CD4-positive, alpha-beta memory T cell (primary cell): Measurements from ENCODE around the gene RAB15. TPM values are rescaled to one million over a fixed set of nuclear protein-coding genes. Genes with fewer than 3 reads are reported as not detected.

Source experiments
- CTCF ChIA-PET: fragments of 350-600 bp; sonication (Branson Sonifier 250); formaldehyde crosslinking; loops from one replicate; lab custom pipeline; 2021; ENCODE audit warnings: inconsistent platforms; ENCODE audit not compliant: partially characterized antibody; lab: Charles Lee
- POLR2A ChIA-PET: fragments of 350-600 bp; sonication (Branson Sonifier 250); formaldehyde crosslinking; loops from one replicate; lab custom pipeline; 2021; ENCODE audit not compliant: partially characterized antibody; lab: Charles Lee
- DNase-seq, 5 donors: peaks; one replicate each; pipeline versions ENCODE4 v3.0.0 to v3.0.0-alpha.2; 2020 to 2022; ENCODE audit warnings: mixed read lengths in 1 of 5
- H3K27ac ChIP-seq: one replicate; pipeline ENCODE4 v1.7.0; 2013; ENCODE audit warnings: low read depth, low read length
- H3K27me3 ChIP-seq: 2 replicates; pipeline ENCODE4 v1.7.0; 2013; ENCODE audit warnings: mild to moderate bottlenecking, low read length, moderate library complexity; ENCODE audit not compliant: insufficient read depth
- H3K36me3 ChIP-seq: 2 replicates; pipeline ENCODE4 v1.7.0; 2013; ENCODE audit warnings: mild to moderate bottlenecking, low read length, moderate library complexity; ENCODE audit not compliant: insufficient read depth
- H3K4me1 ChIP-seq: 2 replicates; pipeline ENCODE4 v1.7.0; 2013; ENCODE audit warnings: mild to moderate bottlenecking, low read length, moderate library complexity; ENCODE audit not compliant: insufficient read depth
- H3K4me3 ChIP-seq, 2 donors: one replicate each; pipeline ENCODE4 v1.7.0; 2013; ENCODE audit warnings: low read length in 2 of 2, mild to moderate bottlenecking in 1 of 2
- H3K9me3 ChIP-seq, 2 donors: one replicate each; pipeline ENCODE4 v1.7.0; 2013; ENCODE audit warnings: low read length in 2 of 2, control low read depth in 1 of 2; ENCODE audit not compliant: control insufficient read depth in 1 of 2
- H3K27ac Mint-ChIP-seq, 7 donors: one replicate each; pipeline ENCODE4 v1.8.0; 2020 to 2021; ENCODE audit warnings: mixed read lengths in 7 of 7, mild to moderate bottlenecking in 6 of 7, inconsistent platforms in 3 of 7, moderate library complexity in 3 of 7
- H3K27me3 Mint-ChIP-seq, 2 donors: one replicate each; pipeline ENCODE4 v1.8.0; 2020 to 2021; ENCODE audit warnings: mixed read lengths in 2 of 2
- H3K36me3 Mint-ChIP-seq, 2 donors: one replicate each; pipeline ENCODE4 v1.8.0; 2020 to 2021; ENCODE audit warnings: mixed read lengths in 2 of 2, inconsistent platforms in 1 of 2, mild to moderate bottlenecking in 1 of 2
- H3K4me1 Mint-ChIP-seq, 4 donors: one replicate each; pipeline ENCODE4 v1.8.0; 2020 to 2021; ENCODE audit warnings: mixed read lengths in 4 of 4, mild to moderate bottlenecking in 1 of 4
- H3K4me3 Mint-ChIP-seq, 8 donors: one replicate each; pipeline ENCODE4 v1.8.0; 2020 to 2021; ENCODE audit warnings: mixed read lengths in 8 of 8, mild to moderate bottlenecking in 7 of 8, moderate library complexity in 6 of 8, inconsistent platforms in 3 of 8
- H3K9me3 Mint-ChIP-seq, 8 donors: one replicate each; pipeline ENCODE4 v1.8.0; 2020 to 2021; ENCODE audit warnings: mixed read lengths in 8 of 8, mild to moderate bottlenecking in 5 of 8, inconsistent platforms in 3 of 8, moderate library complexity in 1 of 8
- intact Hi-C: fragments of 100-400 bp; cut with micrococcal nuclease; formaldehyde crosslinking; loops from one replicate; pipeline ENCODE4 v1.15.1; 2023
- polyA plus RNA-seq, 2 donors: library from polyadenylated mRNA; unstranded; fragments of 300-500 nt; fragmentation: Illumina TruSeq; gene quantifications; one replicate each; pipeline ENCODE4 v1.2.3, GENCODE V29; 2021
- total RNA-seq, 2 experiments: library from RNA; stranded (reverse); gene quantifications; one replicate each; pipeline ENCODE4 v1.2.3, GENCODE V29; 2021

Gene RAB15
- total and polyA plus RNA-seq, 4 experiments from 2014 or later, result 2.3 to 6.7 (median 5.3) TPM

GRCh38 chr14:64958743-64959142 is 13.4 kb downstream of the RAB15 start:
- Mint-ChIP-seq H3K4me1 (peaks cover 0 to 4% (median 2%) of the 10 kb centered on the region in 4 donors), H3K4me3 (no peak overlapping the region), H3K27me3 (no peaks in the 10 kb centered on the region), H3K36me3 (peaks cover 5 to 10% of the 10 kb centered on the region in 2 donors), H3K27ac (peak overlapping the region in 1 of 7 donors; percentile 11), H3K9me3 (no peaks in the 10 kb centered on the region)
- H3K9me3 ChIP-seq, result no peaks in the 10 kb centered on the region
- POLR2A ChIA-PET, result no interaction called here
- H3K36me3 ChIP-seq, result no peaks in the 10 kb centered on the region
- no peaks in the 10 kb centered on the region for H3K27me3 ChIP-seq
- CTCF ChIA-PET, result no interaction called here
- no peak for DNase-seq
- no peak overlapping the region for H3K27ac ChIP-seq
- H3K4me1 ChIP-seq, result peaks cover 4% of the 10 kb centered on the region
- H3K4me3 ChIP-seq, result no peak overlapping the region
- intact Hi-C loops, result no loop called here

- Histone ChIP-seq H3K9me3 (no peaks in the 10 kb centered on the region), H3K27ac (no peak overlapping the region), H3K4me1 (peaks cover 4% of the 10 kb centered on the region), H3K27me3 (no peaks in the 10 kb centered on the region), H3K4me3 (no peak overlapping the region), H3K36me3 (no peaks in the 10 kb centered on the region)
- no peak overlapping the region for H3K4me3 Mint-ChIP-seq
- CTCF ChIA-PET, result interaction anchor here (1.5 kb wide), 1 partner anchor 135 kb away, joined by 5 read pairs; no protein-coding TSS in a partner anchor
- H3K36me3 Mint-ChIP-seq, result peaks cover 6 to 10% of the 10 kb centered on the region in 2 donors
- peak overlapping the region in 3 of 7 donors; percentile 11 to 43 (median 18) for H3K27ac Mint-ChIP-seq
- intact Hi-C loops, result no loop called here
- no peak for DNase-seq
- H3K9me3 Mint-ChIP-seq, result no peaks in the 10 kb centered on the region
- no peaks in the 10 kb centered on the region for H3K27me3 Mint-ChIP-seq
- peaks cover 0 to 5% (median 1%) of the 10 kb centered on the region in 4 donors for H3K4me1 Mint-ChIP-seq
- POLR2A ChIA-PET, result no interaction called here
Measured at GRCh38 chr14:64958201-64958600, 13.9 kb downstream of the RAB15 start.

GRCh38 chr14:64956697-64957406 is 15.3 kb downstream of the RAB15 start:
- H3K36me3 ChIP-seq, result no peaks in the 10 kb centered on the region
- H3K4me1 Mint-ChIP-seq, result peaks cover 0 to 11% (median 0%) of the 10 kb centered on the region in 4 donors
- H3K27me3 ChIP-seq, result no peaks in the 10 kb centered on the region
- DNase-seq, result no peak
- no peaks in the 10 kb centered on the region for H3K9me3 Mint-ChIP-seq
- H3K27ac Mint-ChIP-seq, result no peak overlapping the region
- H3K36me3 Mint-ChIP-seq, result peaks cover 10 to 15% of the 10 kb centered on the region in 2 donors
- no peaks in the 10 kb centered on the region for H3K9me3 ChIP-seq
- no peak overlapping the region for H3K4me3 Mint-ChIP-seq
- H3K4me3 ChIP-seq, result no peak overlapping the region
- ChIA-PET CTCF (interaction anchor here (1.5 to 2.3 kb wide), 2 partner anchors 13 to 134 kb away, joined by 5 to 8 read pairs; no protein-coding TSS in a partner anchor), POLR2A (interaction anchor here (0.9 to 1.2 kb wide), 2 partner anchors 13 to 20 kb away, joined by 3 read pairs; no protein-coding TSS in a partner anchor)
- peaks cover 4% of the 10 kb centered on the region for H3K4me1 ChIP-seq
- no peak overlapping the region for H3K27ac ChIP-seq
- H3K27me3 Mint-ChIP-seq, result no peaks in the 10 kb centered on the region
- intact Hi-C loops, result no loop called here

- no peaks in the 10 kb centered on the region for H3K9me3 Mint-ChIP-seq
- peak overlapping the region in 1 of 7 donors; percentile 64 for H3K27ac Mint-ChIP-seq
- Histone ChIP-seq H3K9me3 (no peaks in the 10 kb centered on the region), H3K36me3 (peaks cover 6% of the 10 kb centered on the region), H3K4me1 (no peaks in the 10 kb centered on the region), H3K27me3 (no peaks in the 10 kb centered on the region), H3K4me3 (no peak overlapping the region), H3K27ac (no peak overlapping the region)
- H3K36me3 Mint-ChIP-seq, result peaks cover 18 to 25% of the 10 kb centered on the region in 2 donors
- ChIA-PET CTCF (interaction anchor here (2.3 kb wide), 1 partner anchor 11 kb away, joined by 8 read pairs; no protein-coding TSS in a partner anchor), POLR2A (no interaction called here)
- DNase-seq, result no peak
- intact Hi-C loops, result no loop called here
- no peaks in the 10 kb centered on the region for H3K27me3 Mint-ChIP-seq
- H3K4me3 Mint-ChIP-seq, result no peak overlapping the region
- H3K4me1 Mint-ChIP-seq, result peaks cover 0 to 9% (median 0%) of the 10 kb centered on the region in 4 donors
Measured at GRCh38 chr14:64955297-64955696, 16.8 kb downstream of the RAB15 start.

GRCh38 chr14:64954491-64955240 is 17.5 kb downstream of the RAB15 start:
- Histone ChIP-seq H3K4me3 (no peak overlapping the region), H3K36me3 (peaks cover 6% of the 10 kb centered on the region), H3K9me3 (no peaks in the 10 kb centered on the region), H3K27ac (no peak overlapping the region), H3K27me3 (no peaks in the 10 kb centered on the region), H3K4me1 (no peaks in the 10 kb centered on the region)
- no peak for DNase-seq
- no peaks in the 10 kb centered on the region for H3K27me3 Mint-ChIP-seq
- CTCF ChIA-PET, result interaction anchor here (2.3 kb wide), 1 partner anchor 10 kb away, joined by 8 read pairs; no protein-coding TSS in a partner anchor
- intact Hi-C loops, result no loop called here
- no peak overlapping the region for H3K4me3 Mint-ChIP-seq
- H3K27ac Mint-ChIP-seq, result peak overlapping the region in 3 of 7 donors; percentile 25 to 64 (median 41)
- H3K4me1 Mint-ChIP-seq, result peaks cover 0 to 9% (median 0%) of the 10 kb centered on the region in 4 donors
- POLR2A ChIA-PET, result no interaction called here
- peaks cover 19 to 30% of the 10 kb centered on the region in 2 donors for H3K36me3 Mint-ChIP-seq
- H3K9me3 Mint-ChIP-seq, result no peaks in the 10 kb centered on the region

- H3K4me1 ChIP-seq, result no peaks in the 10 kb centered on the region
- no peaks in the 10 kb centered on the region for H3K9me3 ChIP-seq
- H3K4me3 ChIP-seq, result no peak overlapping the region
- DNase-seq, result no peak
- H3K27ac ChIP-seq, result no peak overlapping the region
- H3K27ac Mint-ChIP-seq, result no peak overlapping the region
- no peaks in the 10 kb centered on the region for H3K27me3 Mint-ChIP-seq
- POLR2A ChIA-PET, result no interaction called here
- H3K36me3 Mint-ChIP-seq, result peaks cover 25 to 36% of the 10 kb centered on the region in 2 donors
- no peaks in the 10 kb centered on the region for H3K27me3 ChIP-seq
- H3K4me3 Mint-ChIP-seq, result no peak overlapping the region
- H3K9me3 Mint-ChIP-seq, result no peaks in the 10 kb centered on the region
- H3K4me1 Mint-ChIP-seq, result peaks cover 0 to 9% (median 0%) of the 10 kb centered on the region in 4 donors
- H3K36me3 ChIP-seq, result peaks cover 6% of the 10 kb centered on the region
- intact Hi-C loops, result no loop called here
- CTCF ChIA-PET, result interaction anchor here (0.6 to 1.7 kb wide), 4 partner anchors 9 to 1135 kb away, joined by 3 to 5 read pairs (median 4); no protein-coding TSS in a partner anchor
Measured at GRCh38 chr14:64953661-64954060, 18.5 kb downstream of the RAB15 start.

GRCh38 chr14:64953310-64953654 is 18.9 kb downstream of the RAB15 start:
- H3K9me3 Mint-ChIP-seq, result no peaks in the 10 kb centered on the region
- peaks cover 26 to 38% of the 10 kb centered on the region in 2 donors for H3K36me3 Mint-ChIP-seq
- Histone ChIP-seq H3K4me3 (no peak overlapping the region), H3K4me1 (no peaks in the 10 kb centered on the region), H3K27ac (no peak overlapping the region), H3K9me3 (no peaks in the 10 kb centered on the region), H3K27me3 (no peaks in the 10 kb centered on the region), H3K36me3 (peaks cover 6% of the 10 kb centered on the region)
- intact Hi-C loops, result no loop called here
- no peak overlapping the region for H3K4me3 Mint-ChIP-seq
- no peak for DNase-seq
- peak overlapping the region in 2 of 7 donors; percentile 29 to 43 for H3K27ac Mint-ChIP-seq
- CTCF ChIA-PET, result interaction anchor here (0.6 to 1.7 kb wide), 4 partner anchors 9 to 1135 kb away, joined by 3 to 5 read pairs (median 4); no protein-coding TSS in a partner anchor
- POLR2A ChIA-PET, result no interaction called here
- no peaks in the 10 kb centered on the region for H3K27me3 Mint-ChIP-seq
- peaks cover 0 to 9% (median 0%) of the 10 kb centered on the region in 4 donors for H3K4me1 Mint-ChIP-seq
